H1 (cell line): ENCODE data around the gene PLXNA3. TPM values are rescaled to one million over a fixed set of nuclear protein-coding genes. Genes with fewer than 3 reads are reported as not detected.

Experiments
- BCL11A ChIP-seq, 2 experiments: IDR thresholded peaks; one replicate each; pipeline ENCODE4 v1.6.1; 2011; ENCODE audit warnings: low read depth in 2 of 2, low read length in 2 of 2, mild to moderate bottlenecking in 2 of 2
- CHD7 ChIP-seq: fragments of 300-600 bp; sonication (generic); IDR thresholded peaks from 2 replicates; pipeline ENCODE4 v1.7.1; 2012; ENCODE audit warnings: low read length, moderate library complexity, mild to moderate bottlenecking, inconsistent platforms; ENCODE audit not compliant: insufficient replicate concordance
- EP300 ChIP-seq, 2 experiments: IDR thresholded peaks; 1 replicate in 1 of 2; 2 replicates in 1 of 2; pipeline ENCODE4 v1.6.1; 2011 to 2012; ENCODE audit warnings: low read depth in 2 of 2, low read length in 2 of 2, mild to moderate bottlenecking in 2 of 2, borderline replicate concordance in 1 of 2, inconsistent platforms in 1 of 2, moderate library complexity in 1 of 2
- JUND ChIP-seq: IDR thresholded peaks from 2 replicates; pipeline ENCODE4 v1.6.1; 2011; ENCODE audit warnings: mild to moderate bottlenecking, improper control_type of control experiment, low read length
- PHF8 ChIP-seq: fragments of 200-600 bp; sonication (generic); conservative IDR thresholded peaks from 2 replicates; pipeline ENCODE4 v1.7.1; 2012; ENCODE audit warnings: low read depth, mild to moderate bottlenecking, inconsistent platforms, low read length, moderate library complexity
- SIX5 ChIP-seq: IDR thresholded peaks from 2 replicates; pipeline ENCODE4 v1.6.1; 2011; ENCODE audit warnings: mild to moderate bottlenecking, low read depth, low read length
- TCF12 ChIP-seq: IDR thresholded peaks from 2 replicates; pipeline ENCODE4 v1.6.1; 2011; ENCODE audit warnings: low read depth, mild to moderate bottlenecking, low read length
- polyA plus RNA-seq, 7 experiments: library from polyadenylated mRNA; depleted of rRNA in 3 of 7; stranded (reverse) in 5 of 7; unstranded in 2 of 7; fragments of >200 nt in 5 of 7; fragments of 200-250 nt in 2 of 7; gene quantifications; 1 replicate in 5 of 7; 2 replicates in 1 of 7; 4 replicates in 1 of 7; pipeline versions ENCODE4 v1.2.1 to v1.2.3, GENCODE V29; 2011 to 2013; ENCODE audit warnings: missing spikeins in 2 of 7, mixed read lengths in 2 of 7
- total RNA-seq: library from RNA; stranded (reverse); fragmentation: NEBNext Ultra II Directional; extraction: Animal tissue kit (Norgen Biotek cat#: 25700); gene quantifications from 2 replicates; pipeline ENCODE4 v1.2.1, GENCODE V29; 2021
- TF ChIP-seq, protein P1 (sequence below): IDR thresholded peaks from 2 replicates; pipeline ENCODE4 v1.6.1; 2012; ENCODE audit warnings: inconsistent platforms

PLXNA3 gene
- total and polyA plus RNA-seq, 2 of the 8 experiments (the other 6 are each of a cell fraction or from before 2014, with no cell fraction given): 10.7 to 18.2 TPM

- no peak for TF ChIP-seq SIX5
- no peak for TF ChIP-seq BCL11A (IDR thresholded peaks at IDR 0.05; ENCODE audit: low read depth in 2 of 2, low read length in 2 of 2)
- no peak for TF ChIP-seq EP300 (IDR thresholded peaks at IDR 0.05; ENCODE audit: borderline replicate concordance in 1 of 2, low read depth in 2 of 2, low read length in 2 of 2)
- TF ChIP-seq, protein P1, sequence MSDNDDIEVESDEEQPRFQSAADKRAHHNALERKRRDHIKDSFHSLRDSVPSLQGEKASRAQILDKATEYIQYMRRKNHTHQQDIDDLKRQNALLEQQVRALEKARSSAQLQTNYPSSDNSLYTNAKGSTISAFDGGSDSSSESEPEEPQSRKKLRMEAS: 0 out of 2 replicates have a peak, but pooled peaks have one; percentile 52
- no peak for TF ChIP-seq TCF12
- peak; percentile 53; the same call in 1 of the 2 replicates for TF ChIP-seq PHF8
- TF ChIP-seq JUND: no peak
- TF ChIP-seq CHD7: no peak
Observed at GRCh38 chrX:154428176-154429171, 29.6 kb upstream of the PLXNA3 start, which contains the start of gene ATP6AP1 (continued).
